Smooth muscle cell (in vitro differentiated cells): Measurements from ENCODE around the gene KRT85. TPM values are rescaled to one million over a fixed set of nuclear protein-coding genes. Genes with fewer than 3 reads are reported as not detected.

Experiments used
- DNase-seq: peaks from one replicate; lab custom pipeline; 2025; ENCODE audit not compliant: unreplicated experiment; lab: John Stamatoyannopoulos, UW
- H2AFZ ChIP-seq: fragments of 200-600 bp; sonication (generic); 2 replicates; pipeline ENCODE4 v1.6.0; 2016; ENCODE audit warnings: antibody characterized with exemption, low read depth, mild to moderate bottlenecking
- H3F3A ChIP-seq: fragments of 200-600 bp; sonication (generic); 2 replicates; pipeline ENCODE4 v1.6.0; 2017; ENCODE audit warnings: antibody characterized with exemption, low read depth
- H3K27ac ChIP-seq: fragments of 200-600 bp; sonication (generic); 2 replicates; pipeline ENCODE4 v1.5.1; 2016; ENCODE audit warnings: low read depth, mild to moderate bottlenecking
- H3K27me3 ChIP-seq: fragments of 200-600 bp; sonication (generic); 2 replicates; pipeline ENCODE4 v1.6.1; 2016; ENCODE audit warnings: low read depth, mild to moderate bottlenecking
- H3K36me3 ChIP-seq: fragments of 200-600 bp; sonication (generic); 2 replicates; pipeline ENCODE4 v1.5.1; 2016; ENCODE audit warnings: low read depth
- H3K4me1 ChIP-seq: fragments of 200-600 bp; sonication (generic); 2 replicates; pipeline ENCODE4 v1.5.1; 2016; ENCODE audit warnings: low read depth
- H3K4me2 ChIP-seq: fragments of 200-600 bp; sonication (generic); 2 replicates; pipeline ENCODE4 v1.6.0; 2016; ENCODE audit warnings: mild to moderate bottlenecking
- H3K4me3 ChIP-seq: fragments of 200-600 bp; sonication (generic); 2 replicates; pipeline ENCODE4 v1.5.1; 2016; ENCODE audit warnings: mild to moderate bottlenecking
- H3K79me2 ChIP-seq: fragments of 200-600 bp; sonication (generic); 2 replicates; pipeline ENCODE4 v1.6.0; 2016; ENCODE audit warnings: low read depth, mild to moderate bottlenecking
- H3K9ac ChIP-seq: fragments of 200-600 bp; sonication (generic); 2 replicates; pipeline ENCODE4 v1.6.0; 2016; ENCODE audit warnings: low read depth
- H3K9me3 ChIP-seq: fragments of 200-600 bp; sonication (generic); replicated peaks from 2 replicates; pipeline ENCODE4 v1.5.1; 2016; ENCODE audit warnings: low read depth
- H4K20me1 ChIP-seq: fragments of 200-600 bp; sonication (generic); 2 replicates; pipeline ENCODE4 v1.6.0; 2016; ENCODE audit warnings: low read depth
- CTCF ChIP-seq: fragments of 200-600 bp; sonication (generic); IDR thresholded peaks from 2 replicates; pipeline ENCODE4 v1.5.1; 2017; ENCODE audit warnings: borderline replicate concordance, mild to moderate bottlenecking, antibody characterized with exemption; ENCODE audit not compliant: insufficient read depth, poor library complexity, severe bottlenecking
- WGBS: methylation state at CpG from one replicate; pipeline ENCODE4 v1.1.7; 2016; ENCODE audit warnings: low lambda C conversion rate; 5-methylcytosine and 5-hydroxymethylcytosine counted together
- polyA plus RNA-seq: library from polyadenylated mRNA; unstranded; fragments of >200 nt; fragmentation: Nextera tagmentation; extraction: Ambion mirVana; gene quantifications from 2 replicates; pipeline ENCODE4 v1.2.1, GENCODE V29; 2016
- total RNA-seq: library from RNA; depleted of rRNA; stranded (reverse); fragments of >200 nt; gene quantifications from 2 replicates; pipeline ENCODE4 v1.2.3, GENCODE V29; 2014

Gene KRT85
- total and polyA plus RNA-seq, 2 experiments from 2014 or later, result not detected

- no peak overlapping the region for H2AFZ ChIP-seq
- H3K27me3 ChIP-seq, result no peaks in the 10 kb centered on the region
- 81% methylated on average over 8 of the region's 8 CpGs for WGBS
- H3F3A ChIP-seq, result no peaks in the 10 kb centered on the region
- no peak overlapping the region for H3K4me2 ChIP-seq
- no peaks in the 10 kb centered on the region for H3K36me3 ChIP-seq
- no peaks in the 10 kb centered on the region for H4K20me1 ChIP-seq
- no peak overlapping the region for H3K4me3 ChIP-seq
- no peaks in the 10 kb centered on the region for H3K4me1 ChIP-seq
- H3K9ac ChIP-seq, result no peak overlapping the region
- no peak overlapping the region for H3K27ac ChIP-seq
- DNase-seq, result no peak
- H3K79me2 ChIP-seq, result no peaks in the 10 kb centered on the region
- TF ChIP-seq CTCF, result no peak
- no peaks in the 10 kb centered on the region for H3K9me3 ChIP-seq
Measured at GRCh38 chr12:52381206-52381605, 13.9 kb upstream of the KRT85 start.

GRCh38 chr12:52380271-52380694 lies 13.0 kb upstream of the KRT85 start:
- peak; percentile 49 for TF ChIP-seq CTCF
- Histone ChIP-seq H2AFZ (no peak overlapping the region), H3K79me2 (no peaks in the 10 kb centered on the region), H3K27ac (no peak overlapping the region), H3K27me3 (no peaks in the 10 kb centered on the region), H3F3A (no peaks in the 10 kb centered on the region), H3K9me3 (no peaks in the 10 kb centered on the region), H3K4me3 (no peak overlapping the region), H3K4me2 (no peak overlapping the region), H3K4me1 (no peaks in the 10 kb centered on the region), H3K9ac (no peak overlapping the region), H3K36me3 (no peaks in the 10 kb centered on the region), H4K20me1 (no peaks in the 10 kb centered on the region)
- 50% methylated on average over 15 of the region's 15 CpGs for WGBS
- no peak for DNase-seq

GRCh38 chr12:52379536-52379935 lies 12.3 kb upstream of the KRT85 start:
- no peak for TF ChIP-seq CTCF

GRCh38 chr12:52378091-52378490 lies 10.8 kb upstream of the KRT85 start:
- WGBS, result 86% methylated on average over 11 of the region's 19 CpGs
- Histone ChIP-seq H3K27ac (no peak overlapping the region), H3K79me2 (no peaks in the 10 kb centered on the region)

More at GRCh38 chr12:52379536-52379935, 12.3 kb upstream of the KRT85 start:
- no peak overlapping the region for H3K4me2 ChIP-seq
- H4K20me1 ChIP-seq, result no peaks in the 10 kb centered on the region
- 81% methylated on average over 6 of the region's 6 CpGs for WGBS
- no peaks in the 10 kb centered on the region for H3K9me3 ChIP-seq
- no peaks in the 10 kb centered on the region for H3K4me1 ChIP-seq
- no peak for DNase-seq
- H3K27me3 ChIP-seq, result no peaks in the 10 kb centered on the region
- H3K36me3 ChIP-seq, result no peaks in the 10 kb centered on the region
- no peak overlapping the region for H2AFZ ChIP-seq
- H3K4me3 ChIP-seq, result no peak overlapping the region
- no peak overlapping the region for H3K27ac ChIP-seq
- no peak overlapping the region for H3K9ac ChIP-seq
- no peaks in the 10 kb centered on the region for H3K79me2 ChIP-seq
- no peaks in the 10 kb centered on the region for H3F3A ChIP-seq

More at GRCh38 chr12:52378091-52378490, 10.8 kb upstream of the KRT85 start:
- H4K20me1 ChIP-seq, result no peaks in the 10 kb centered on the region
- H2AFZ ChIP-seq, result no peak overlapping the region
- H3K27me3 ChIP-seq, result no peaks in the 10 kb centered on the region
- H3K9me3 ChIP-seq, result peaks cover 4% of the 10 kb centered on the region
- no peak overlapping the region for H3K9ac ChIP-seq
- H3K4me1 ChIP-seq, result no peaks in the 10 kb centered on the region
- no peak overlapping the region for H3K4me3 ChIP-seq
- H3K4me2 ChIP-seq, result no peak overlapping the region
- no peak for DNase-seq
- no peaks in the 10 kb centered on the region for H3K36me3 ChIP-seq
- TF ChIP-seq CTCF, result no peak
- no peaks in the 10 kb centered on the region for H3F3A ChIP-seq
